GM12801 (cell line): ENCODE measurements around the gene GNG12.

Experiments
- TF ChIP-seq, protein P1 (sequence below): IDR thresholded peaks from one replicate; pipeline ENCODE4 v1.5.1; 2011; ENCODE audit warnings: control low read depth; ENCODE audit not compliant: insufficient read length; ENCODE audit errors: extremely low read depth

GNG12 gene

GRCh38 chr1:67737875-67738274 is 95.4 kb downstream of the GNG12 start:
- TF ChIP-seq, protein P1, sequence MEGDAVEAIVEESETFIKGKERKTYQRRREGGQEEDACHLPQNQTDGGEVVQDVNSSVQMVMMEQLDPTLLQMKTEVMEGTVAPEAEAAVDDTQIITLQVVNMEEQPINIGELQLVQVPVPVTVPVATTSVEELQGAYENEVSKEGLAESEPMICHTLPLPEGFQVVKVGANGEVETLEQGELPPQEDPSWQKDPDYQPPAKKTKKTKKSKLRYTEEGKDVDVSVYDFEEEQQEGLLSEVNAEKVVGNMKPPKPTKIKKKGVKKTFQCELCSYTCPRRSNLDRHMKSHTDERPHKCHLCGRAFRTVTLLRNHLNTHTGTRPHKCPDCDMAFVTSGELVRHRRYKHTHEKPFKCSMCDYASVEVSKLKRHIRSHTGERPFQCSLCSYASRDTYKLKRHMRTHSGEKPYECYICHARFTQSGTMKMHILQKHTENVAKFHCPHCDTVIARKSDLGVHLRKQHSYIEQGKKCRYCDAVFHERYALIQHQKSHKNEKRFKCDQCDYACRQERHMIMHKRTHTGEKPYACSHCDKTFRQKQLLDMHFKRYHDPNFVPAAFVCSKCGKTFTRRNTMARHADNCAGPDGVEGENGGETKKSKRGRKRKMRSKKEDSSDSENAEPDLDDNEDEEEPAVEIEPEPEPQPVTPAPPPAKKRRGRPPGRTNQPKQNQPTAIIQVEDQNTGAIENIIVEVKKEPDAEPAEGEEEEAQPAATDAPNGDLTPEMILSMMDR, result no peak

GRCh38 chr1:67736750-67737149 is 96.5 kb downstream of the GNG12 start:
- TF ChIP-seq, protein P1, result no peak

GRCh38 chr1:67735806-67736627 is 97.2 kb downstream of the GNG12 start:
- TF ChIP-seq, protein P1, result no peak

- TF ChIP-seq, protein P1, result no peak
Measured at GRCh38 chr1:67735206-67735605, 98.1 kb downstream of the GNG12 start.

DNA sequence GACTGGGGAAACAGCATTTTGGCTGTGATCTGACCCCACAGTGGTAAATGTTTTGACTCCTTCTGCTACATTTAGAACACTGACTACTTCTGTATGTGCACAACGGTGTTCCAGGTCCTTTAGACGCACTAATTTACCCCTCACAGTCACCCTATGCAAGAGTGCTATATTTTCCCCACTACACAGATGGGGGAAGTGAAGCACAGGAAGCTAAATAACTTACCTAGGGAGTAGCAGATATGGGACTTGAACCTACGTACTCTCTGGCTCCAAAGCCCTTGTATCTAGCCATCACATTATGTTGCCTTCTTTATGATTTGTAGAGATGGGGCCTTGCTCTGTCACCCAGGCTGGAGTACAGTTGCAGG is 99.0 kb downstream of the GNG12 start:
- TF ChIP-seq, protein P1, result no peak

- TF ChIP-seq, protein P1, result no peak
Measured at GRCh38 chr1:67733681-67734322, 99.5 kb downstream of the GNG12 start.

GRCh38 chr1:67732750-67733151 is 100.5 kb downstream of the GNG12 start:
- TF ChIP-seq, protein P1, result no peak
